ENCODE results near the gene GSK3B. TPM values are rescaled to one million over a fixed set of nuclear protein-coding genes. Genes with fewer than 3 reads are reported as not detected.

GSK3B gene
- total and polyA plus RNA-seq, 2 experiments from 2014 or later: 29.0 to 45.3 TPM

GRCh38 chr3:120028271-120029047, 65.8 kb downstream of the GSK3B start:
- H3K4me3 ChIP-seq: no peak overlapping the region
- no peak overlapping the region for H3K27ac ChIP-seq (ENCODE audit: low read depth)
- H3F3A ChIP-seq (replicated peaks; ENCODE audit: low read depth): no peaks in the 10 kb centered on the region
- no peak overlapping the region for H2AFZ ChIP-seq
- Mint-ChIP-seq H3K4me3 (no peak overlapping the region), H3K27ac (no peak overlapping the region), H3K9me3 (no peaks in the 10 kb centered on the region), H3K27me3 (ENCODE audit: insufficient read depth, low read depth, poor library complexity) (peaks cover 2% of the 10 kb centered on the region), H3K4me1 (peaks cover 13% of the 10 kb centered on the region), H3K36me3 (ENCODE audit: low read depth) (no peaks in the 10 kb centered on the region; the same call in 2 of the 3 replicates)
- TF ChIP-seq REST (IDR thresholded peaks at IDR 0.05; ENCODE audit: unreplicated experiment) (no peak), ZNF114 (CRISPR knock-in tag; IDR thresholded peaks at IDR 0.05) (no peak), ZNF331 (CRISPR knock-in tag; IDR thresholded peaks at IDR 0.05; ENCODE audit: low read depth) (no peak), ZNF462 (CRISPR knock-in tag; IDR thresholded peaks at IDR 0.05) (no peak), POLR2AphosphoS5 (IDR thresholded peaks at IDR 0.05; ENCODE audit: low read depth) (no peak), EZH2phosphoT487 (IDR thresholded peaks at IDR 0.05; ENCODE audit: unreplicated experiment) (no peak), NANOG (IDR thresholded peaks at IDR 0.05; ENCODE audit: borderline replicate concordance) (no peak), ETS1 (IDR thresholded peaks at IDR 0.05) (no peak)
- no peaks in the 10 kb centered on the region for H3K9me2 ChIP-seq (ENCODE audit: insufficient read depth)
- peaks cover 25% of the 10 kb centered on the region; the same call in 1 of the 2 replicates for H4K20me1 ChIP-seq (replicated peaks; ENCODE audit: insufficient read depth)
- H3K4me2 ChIP-seq: peak overlapping the region; percentile 39; the same call in 1 of the 2 replicates
- DNase-seq (ENCODE audit: low spot score) (peak; percentile 30), ATAC-seq (peak; percentile 56; the same call in 2 of the 3 replicates)
- H3K79me2 ChIP-seq (replicated peaks; ENCODE audit: insufficient read depth): peaks cover 100% of the 10 kb centered on the region
- peaks cover 24% of the 10 kb centered on the region; the same call in 1 of the 2 replicates for H3K4me1 ChIP-seq (ENCODE audit: insufficient read depth)
- H3K36me3 ChIP-seq (ENCODE audit: insufficient read depth): no peaks in the 10 kb centered on the region
- no peaks in the 10 kb centered on the region for H3K27me3 ChIP-seq (ENCODE audit: insufficient read depth)

All from GM23338 (cell line).